PC-9 (cell line): ENCODE data around the gene LINGO1. TPM values are rescaled to one million over a fixed set of nuclear protein-coding genes. Genes with fewer than 3 reads are reported as not detected.

Source experiments
- BruUV-seq: library from RNA; stranded (reverse); fragments of 400-500 nt; replicated peaks from 2 replicates; lab custom pipeline; 2021; lab: Mats Ljungman, UMichigan
- CTCF ChIA-PET: fragments of 300-600 bp; sonication (Branson Sonifier 250); formaldehyde crosslinking; loops from one replicate; lab custom pipeline; 2022; ENCODE audit warnings: antibody characterized with exemption; lab: Charles Lee
- POLR2A ChIA-PET: fragments of 300-600 bp; sonication (Branson Sonifier 250); formaldehyde crosslinking; loops from one replicate; lab custom pipeline; 2022; ENCODE audit warnings: antibody characterized with exemption; ENCODE audit not compliant: unreplicated experiment; lab: Charles Lee
- DNase-seq, 2 experiments: peaks; one replicate each; pipeline versions ENCODE4 v3.0.0 to v3.0.0-alpha.2; 2015 to 2022; ENCODE audit warnings: mixed read lengths in 1 of 2
- H2AFZ ChIP-seq: fragments of 200-600 bp; sonication (generic); 2 replicates; pipeline ENCODE4 v1.8.1; 2017; ENCODE audit warnings: antibody characterized with exemption
- H3F3A ChIP-seq: fragments of 200-600 bp; sonication (generic); 2 replicates; pipeline ENCODE4 v1.8.1; 2017; ENCODE audit warnings: antibody characterized with exemption, mild to moderate bottlenecking, low read depth; ENCODE audit not compliant: insufficient read depth
- H3K27ac ChIP-seq: fragments of 200-600 bp; sonication (generic); 2 replicates; pipeline ENCODE4 v1.6.1; 2016; ENCODE audit warnings: mixed run types
- H3K27me3 ChIP-seq: fragments of 200-600 bp; sonication (generic); 2 replicates; pipeline ENCODE4 v1.6.1; 2016; ENCODE audit warnings: low read depth, mixed run types; ENCODE audit not compliant: insufficient read depth
- H3K36me3 ChIP-seq: fragments of 200-600 bp; sonication (generic); 2 replicates; pipeline ENCODE4 v1.6.1; 2016; ENCODE audit warnings: low read depth, mixed run types
- H3K4me1 ChIP-seq: fragments of 200-600 bp; sonication (generic); replicated peaks from 2 replicates; pipeline ENCODE4 v1.6.1; 2016; ENCODE audit warnings: mixed run types; ENCODE audit not compliant: insufficient read depth
- H3K4me2 ChIP-seq: fragments of 200-600 bp; sonication (generic); 2 replicates; pipeline ENCODE4 v1.6.1; 2017; ENCODE audit warnings: mixed run types
- H3K4me3 ChIP-seq: fragments of 200-600 bp; sonication (generic); 2 replicates; pipeline ENCODE4 v1.6.1; 2016; ENCODE audit warnings: mixed run types
- H3K79me2 ChIP-seq: fragments of 200-600 bp; sonication (generic); 2 replicates; pipeline ENCODE4 v1.6.1; 2017; ENCODE audit warnings: low read depth, mixed run types
- H3K9me2 ChIP-seq: fragments of 200-600 bp; sonication (generic); 2 replicates; pipeline ENCODE4 v1.8.1; 2017; ENCODE audit warnings: mild to moderate bottlenecking; ENCODE audit not compliant: insufficient read depth
- H3K9me3 ChIP-seq: fragments of 200-600 bp; sonication (generic); 2 replicates; pipeline ENCODE4 v1.8.1; 2016; ENCODE audit warnings: low read depth; ENCODE audit not compliant: insufficient read depth
- H4K20me1 ChIP-seq: fragments of 200-600 bp; sonication (generic); 2 replicates; pipeline ENCODE4 v1.8.1; 2017; ENCODE audit not compliant: insufficient read depth
- CTCF ChIP-seq: fragments of 200-600 bp; sonication (generic); conservative IDR thresholded peaks from 2 replicates; pipeline ENCODE4 v1.6.1; 2017; ENCODE audit warnings: mixed run types, antibody characterized with exemption, mild to moderate bottlenecking, moderate library complexity
- EZH2 ChIP-seq: fragments of 200-600 bp; sonication (generic); IDR thresholded peaks from 2 replicates; pipeline ENCODE4 v1.8.0; 2017; ENCODE audit warnings: antibody characterized with exemption, low read depth
- intact Hi-C: fragments of 100-400 bp; cut with micrococcal nuclease; formaldehyde crosslinking; loops from one replicate; pipeline ENCODE4 v1.10.0; 2022; ENCODE audit not compliant: unreplicated experiment
- total RNA-seq: library from RNA; stranded (reverse); gene quantifications from 2 replicates; pipeline ENCODE4 v1.2.3, GENCODE V29; 2021

Gene LINGO1
- total RNA-seq, 1 experiment from 2014 or later = not detected

GRCh38 chr15:77576538-77576937 is 56.2 kb downstream of the LINGO1 start:
- Histone ChIP-seq H3K27ac (no peak overlapping the region), H3K4me1 (no peaks in the 10 kb centered on the region), H3K27me3 (peaks cover 33% of the 10 kb centered on the region), H3K9me2 (no peaks in the 10 kb centered on the region), H3K4me3 (no peak overlapping the region), H3K36me3 (no peaks in the 10 kb centered on the region), H3F3A (no peaks in the 10 kb centered on the region), H4K20me1 (no peaks in the 10 kb centered on the region), H3K79me2 (no peaks in the 10 kb centered on the region), H3K9me3 (no peaks in the 10 kb centered on the region), H3K4me2 (no peak overlapping the region), H2AFZ (no peak overlapping the region)
- TF ChIP-seq CTCF (no peak), EZH2 (no peak)
- POLR2A ChIA-PET = no interaction called here
- no TSS peak for BruUV-seq
- DNase-seq = no peak
- CTCF ChIA-PET = no interaction called here
- intact Hi-C loops = no loop called here

- Histone ChIP-seq H3K4me3 (no peak overlapping the region), H3K4me1 (no peaks in the 10 kb centered on the region), H2AFZ (no peak overlapping the region), H3K79me2 (no peaks in the 10 kb centered on the region), H3F3A (no peaks in the 10 kb centered on the region), H3K27me3 (peaks cover 30% of the 10 kb centered on the region), H3K4me2 (no peak overlapping the region), H3K36me3 (no peaks in the 10 kb centered on the region), H3K9me2 (no peaks in the 10 kb centered on the region), H3K9me3 (no peaks in the 10 kb centered on the region), H3K27ac (no peak overlapping the region), H4K20me1 (no peaks in the 10 kb centered on the region)
- ChIA-PET CTCF (no interaction called here), POLR2A (no interaction called here)
- TF ChIP-seq CTCF (no peak), EZH2 (no peak)
- BruUV-seq = no TSS peak
- intact Hi-C loops = no loop called here
- no peak for DNase-seq
Measured at GRCh38 chr15:77575203-77575934, 57.3 kb downstream of the LINGO1 start.

- Histone ChIP-seq H3K4me2 (no peak overlapping the region), H2AFZ (no peak overlapping the region), H3K27me3 (peaks cover 25% of the 10 kb centered on the region), H3K36me3 (no peaks in the 10 kb centered on the region), H3K4me1 (no peaks in the 10 kb centered on the region), H3K9me2 (no peaks in the 10 kb centered on the region), H3K79me2 (no peaks in the 10 kb centered on the region), H3K27ac (no peak overlapping the region), H3K4me3 (no peak overlapping the region), H4K20me1 (no peaks in the 10 kb centered on the region), H3K9me3 (no peaks in the 10 kb centered on the region), H3F3A (no peaks in the 10 kb centered on the region)
- CTCF ChIA-PET = no interaction called here
- TF ChIP-seq CTCF = no peak
- no peak for TF ChIP-seq EZH2
- no TSS peak for BruUV-seq
- intact Hi-C loops = no loop called here
- DNase-seq = no peak
- POLR2A ChIA-PET = no interaction called here
Measured at GRCh38 chr15:77574521-77575202, 58.0 kb downstream of the LINGO1 start.
